HepG2 (cell line): ENCODE results near the gene TMEM222. TPM values are rescaled to one million over a fixed set of nuclear protein-coding genes. Genes with fewer than 3 reads are reported as not detected.

ENCODE experiments used
- AHDC1 ChIP-seq: sonication (generic); formaldehyde crosslinking; IDR thresholded peaks from 2 replicates; pipeline ENCODE4 v1.5.1; 2020; ENCODE audit warnings: mild to moderate bottlenecking, missing genetic modification reagents, borderline replicate concordance
- E2F2 ChIP-seq: sonication (generic); formaldehyde crosslinking; IDR thresholded peaks from 2 replicates; pipeline ENCODE4 v1.4.0; 2020; ENCODE audit warnings: missing genetic modification reagents, borderline replicate concordance
- HMGXB4 ChIP-seq, 2 experiments: sonication (generic) in 1 of 2; formaldehyde crosslinking in 1 of 2; IDR thresholded peaks; 2 replicates each; pipeline versions ENCODE4 v1.4.0 to v1.6.1; 2018 to 2020; ENCODE audit warnings: missing genetic modification reagents in 2 of 2, borderline replicate concordance in 1 of 2, low read depth in 1 of 2, mild to moderate bottlenecking in 1 of 2, missing biosample characterization in 1 of 2
- MED8 ChIP-seq: sonication (generic); formaldehyde crosslinking; IDR thresholded peaks from 2 replicates; pipeline ENCODE4 v1.8.1; 2023; ENCODE audit warnings: mild to moderate bottlenecking, missing genetic modification reagents; ENCODE audit not compliant: insufficient replicate concordance
- PATZ1 ChIP-seq: sonication (generic); formaldehyde crosslinking; IDR thresholded peaks from 2 replicates; pipeline ENCODE4 v1.4.0; 2020; ENCODE audit warnings: missing genetic modification reagents
- PBX3 ChIP-seq: sonication (generic); formaldehyde crosslinking; IDR thresholded peaks from 2 replicates; pipeline ENCODE4 v1.8.1; 2023; ENCODE audit warnings: missing genetic modification reagents, inconsistent platforms, borderline replicate concordance
- RFXANK ChIP-seq: IDR thresholded peaks from 2 replicates; pipeline ENCODE4 v1.6.1; 2016
- RNF2 ChIP-seq: fragments of 450-650 bp; conservative IDR thresholded peaks from 2 replicates; pipeline ENCODE4 v1.6.1; 2016; ENCODE audit warnings: low read depth
- SMAD3 ChIP-seq: sonication (generic); formaldehyde crosslinking; IDR thresholded peaks from 2 replicates; pipeline ENCODE4 v1.4.0; 2020; ENCODE audit warnings: missing genetic modification reagents
- SMARCE1 ChIP-seq: fragments of 450-650 bp; IDR thresholded peaks from 2 replicates; pipeline ENCODE4 v1.6.1; 2017; ENCODE audit warnings: borderline replicate concordance
- SOX13 ChIP-seq, 3 experiments: fragments of 450-650 bp in 1 of 3; sonication (generic) in 1 of 3; formaldehyde crosslinking in 1 of 3; IDR thresholded peaks in 2 of 3; conservative IDR thresholded peaks in 1 of 3; 2 replicates each; pipeline versions ENCODE4 v1.5.0 to v1.6.1; 2016 to 2020; ENCODE audit warnings: antibody characterized with exemption in 1 of 3, mild to moderate bottlenecking in 1 of 3, missing compliant biosample characterization in 1 of 3, missing genetic modification reagents in 1 of 3, moderate library complexity in 1 of 3
- ZNF12 ChIP-seq: sonication (generic); formaldehyde crosslinking; IDR thresholded peaks from 2 replicates; pipeline ENCODE4 v1.5.0; 2020; ENCODE audit warnings: missing genetic modification reagents
- ZNF350 ChIP-seq: sonication (generic); formaldehyde crosslinking; IDR thresholded peaks from 2 replicates; pipeline ENCODE4 v1.4.0; 2020; ENCODE audit warnings: mild to moderate bottlenecking, low read depth, missing genetic modification reagents, borderline replicate concordance
- ZNF383 ChIP-seq: sonication (generic); formaldehyde crosslinking; IDR thresholded peaks from 2 replicates; pipeline ENCODE4 v1.4.0; 2020; ENCODE audit warnings: missing genetic modification reagents, mild to moderate bottlenecking, borderline replicate concordance
- ZNF773 ChIP-seq: sonication (generic); formaldehyde crosslinking; IDR thresholded peaks from 2 replicates; pipeline ENCODE4 v1.4.0; 2020; ENCODE audit warnings: missing genetic modification reagents, borderline replicate concordance
- polyA plus RNA-seq, 8 experiments: library from polyadenylated mRNA; depleted of rRNA in 3 of 8; stranded (reverse) in 7 of 8; unstranded in 1 of 8; fragments of >200 nt; fragmentation: Illumina TruSeq in 4 of 8; extraction: Trizol in 4 of 8; gene quantifications; 2 replicates each; pipeline versions ENCODE4 v1.2.1 to v1.2.3, GENCODE V29; 2011 to 2016; ENCODE audit warnings: low read depth in 4 of 8, missing spikeins in 1 of 8, mixed read lengths in 1 of 8; ENCODE audit not compliant: insufficient read depth in 1 of 8
- total RNA-seq, 5 experiments: library from RNA; depleted of rRNA; stranded (reverse); fragments of >200 nt; fragmentation: Illumina TruSeq; extraction: Trizol; gene quantifications; 2 replicates each; pipeline ENCODE4 v1.2.3, GENCODE V29; 2016; ENCODE audit warnings: low read depth in 1 of 5

Gene TMEM222
- total and polyA plus RNA-seq, 2 of the 13 experiments (the other 11 are each of a cell fraction or from before 2014, with no cell fraction given) = 22.7 to 29.6 TPM

- TF ChIP-seq PBX3 (CRISPR knock-in tag) (no peak), ZNF773 (no peak), ZNF12 (CRISPR knock-in tag) (no peak), RFXANK (CRISPR knock-in tag) (no peak), PATZ1 (CRISPR knock-in tag) (no peak), SOX13 (IDR thresholded peaks at IDR 0.05) (no peak), SOX13 (CRISPR knock-in tag; conservative IDR thresholded peaks at IDR 0.05 in 1 of 2, IDR thresholded peaks at IDR 0.05 in 1 of 2) (no peak), RNF2 (no peak), ZNF350 (CRISPR knock-in tag) (peak; percentile 38; the same call in 1 of the 2 replicates), SMAD3 (CRISPR knock-in tag) (no peak), AHDC1 (CRISPR knock-in tag) (0 out of 2 replicates have a peak, but pooled peaks have one; percentile 15), ZNF383 (CRISPR knock-in tag) (no peak), MED8 (CRISPR knock-in tag) (no peak), E2F2 (CRISPR knock-in tag) (no peak), SMARCE1 (no peak), HMGXB4 (CRISPR knock-in tag; IDR thresholded peaks at IDR 0.05; ENCODE audit: borderline replicate concordance in 1 of 2, low read depth in 1 of 2) (peak; percentile 61 to 74; a peak in 1 of 4 replicates)
Observed at GRCh38 chr1:27357281-27358037, 35.5 kb downstream of the TMEM222 start (continued).
